Testis (tissue), 2 donors: ENCODE data around the gene MYH13.

Source experiments
- POLR2A ChIP-seq: fragments of 450-650 bp; IDR thresholded peaks from one replicate; pipeline ENCODE4 v1.6.1; 2017; ENCODE audit warnings: antibody characterized with exemption, mild to moderate bottlenecking, moderate library complexity
- TF ChIP-seq, protein P1 (sequence below), 3 experiments: fragments of 450-650 bp in 2 of 3; fragments of 200-600 bp in 1 of 3; sonication (generic) in 1 of 3; IDR thresholded peaks; one replicate each; pipeline ENCODE4 v1.5.1; 2016 to 2019; ENCODE audit warnings: antibody characterized with exemption in 3 of 3, mild to moderate bottlenecking in 2 of 3, moderate library complexity in 1 of 3

DNA sequence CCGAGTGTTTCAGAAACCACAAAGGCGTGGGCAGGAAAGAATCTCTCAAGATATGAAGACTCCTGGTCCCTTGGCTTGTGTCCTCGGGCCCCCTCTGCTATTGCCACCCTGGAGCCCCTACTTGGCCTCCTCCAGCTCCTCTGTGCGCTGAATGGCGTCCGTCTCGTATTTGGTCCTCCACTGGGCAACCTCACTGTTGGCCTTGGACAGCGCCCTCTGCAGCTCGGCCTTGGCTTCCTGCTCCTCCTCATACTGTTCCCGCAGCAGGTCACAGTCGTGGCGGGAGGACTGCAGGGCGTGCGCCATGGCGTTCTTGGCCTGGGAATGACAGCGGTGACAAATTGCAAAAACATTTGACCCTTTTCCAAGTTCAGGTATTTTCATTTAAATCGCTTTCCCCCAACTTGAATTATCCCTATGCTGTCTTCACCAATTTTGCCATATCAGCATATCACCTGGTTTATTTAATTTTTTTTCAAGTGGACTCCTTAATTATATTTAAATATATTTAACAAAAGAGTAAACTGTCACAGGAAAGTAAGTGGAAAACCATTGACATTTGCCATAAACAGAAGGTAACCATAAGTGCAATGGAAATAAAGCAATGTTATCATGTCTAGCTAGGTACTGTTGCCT lies 59.7 kb downstream of the MYH13 start:
- TF ChIP-seq, protein P1, sequence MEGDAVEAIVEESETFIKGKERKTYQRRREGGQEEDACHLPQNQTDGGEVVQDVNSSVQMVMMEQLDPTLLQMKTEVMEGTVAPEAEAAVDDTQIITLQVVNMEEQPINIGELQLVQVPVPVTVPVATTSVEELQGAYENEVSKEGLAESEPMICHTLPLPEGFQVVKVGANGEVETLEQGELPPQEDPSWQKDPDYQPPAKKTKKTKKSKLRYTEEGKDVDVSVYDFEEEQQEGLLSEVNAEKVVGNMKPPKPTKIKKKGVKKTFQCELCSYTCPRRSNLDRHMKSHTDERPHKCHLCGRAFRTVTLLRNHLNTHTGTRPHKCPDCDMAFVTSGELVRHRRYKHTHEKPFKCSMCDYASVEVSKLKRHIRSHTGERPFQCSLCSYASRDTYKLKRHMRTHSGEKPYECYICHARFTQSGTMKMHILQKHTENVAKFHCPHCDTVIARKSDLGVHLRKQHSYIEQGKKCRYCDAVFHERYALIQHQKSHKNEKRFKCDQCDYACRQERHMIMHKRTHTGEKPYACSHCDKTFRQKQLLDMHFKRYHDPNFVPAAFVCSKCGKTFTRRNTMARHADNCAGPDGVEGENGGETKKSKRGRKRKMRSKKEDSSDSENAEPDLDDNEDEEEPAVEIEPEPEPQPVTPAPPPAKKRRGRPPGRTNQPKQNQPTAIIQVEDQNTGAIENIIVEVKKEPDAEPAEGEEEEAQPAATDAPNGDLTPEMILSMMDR (IDR thresholded peaks at IDR 0.05), result no peak
- no peak for TF ChIP-seq POLR2A
